ENCODE data around the gene CDK1. TPM values are rescaled to one million over a fixed set of nuclear protein-coding genes. Genes with fewer than 3 reads are reported as not detected.

The CDK1 gene
- total RNA-seq, 6 donors from 2014 or later, result 1.0 to 8.0 (median 5.2) TPM

DNA sequence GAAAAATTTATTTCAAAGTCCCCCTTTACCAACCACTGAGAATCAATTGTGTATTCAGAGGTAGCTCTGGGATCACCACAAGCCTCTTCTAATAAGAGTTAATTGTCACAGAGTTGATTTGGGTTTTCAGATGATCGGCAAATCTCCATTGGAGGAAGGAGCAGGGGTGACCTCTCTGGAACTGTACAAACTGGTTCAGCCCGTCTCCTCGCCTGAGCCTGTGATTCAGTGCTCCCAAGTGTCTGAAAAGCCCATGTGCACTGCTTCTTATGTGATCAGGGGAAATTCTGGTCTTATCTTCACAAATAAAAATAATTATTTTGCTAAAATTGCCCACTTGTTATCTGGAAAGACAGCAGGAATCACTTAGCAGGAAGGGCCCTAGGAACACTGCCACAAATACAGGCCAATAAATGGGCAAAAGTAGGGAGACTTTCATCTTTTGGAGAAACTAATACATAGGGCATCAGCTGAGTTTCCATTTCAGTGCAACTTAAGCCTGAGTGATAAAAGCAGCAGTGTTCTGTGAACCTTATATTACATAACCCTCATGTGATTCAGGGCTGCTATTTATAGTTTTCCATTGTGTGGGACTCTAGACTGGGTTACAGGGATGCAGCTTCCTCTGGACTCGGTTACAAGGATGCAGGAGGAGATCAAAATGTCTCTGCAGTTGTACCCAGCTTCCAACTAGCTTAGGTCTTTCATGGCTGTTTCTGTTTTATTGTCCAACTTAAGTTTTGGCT is 32.3 kb downstream of the CDK1 start:
- no peaks in the 10 kb centered on the region for H3K27me3 ChIP-seq
- no peak for TF ChIP-seq POLR2AphosphoS5 (IDR thresholded peaks at IDR 0.05)
- TF ChIP-seq, protein P1, sequence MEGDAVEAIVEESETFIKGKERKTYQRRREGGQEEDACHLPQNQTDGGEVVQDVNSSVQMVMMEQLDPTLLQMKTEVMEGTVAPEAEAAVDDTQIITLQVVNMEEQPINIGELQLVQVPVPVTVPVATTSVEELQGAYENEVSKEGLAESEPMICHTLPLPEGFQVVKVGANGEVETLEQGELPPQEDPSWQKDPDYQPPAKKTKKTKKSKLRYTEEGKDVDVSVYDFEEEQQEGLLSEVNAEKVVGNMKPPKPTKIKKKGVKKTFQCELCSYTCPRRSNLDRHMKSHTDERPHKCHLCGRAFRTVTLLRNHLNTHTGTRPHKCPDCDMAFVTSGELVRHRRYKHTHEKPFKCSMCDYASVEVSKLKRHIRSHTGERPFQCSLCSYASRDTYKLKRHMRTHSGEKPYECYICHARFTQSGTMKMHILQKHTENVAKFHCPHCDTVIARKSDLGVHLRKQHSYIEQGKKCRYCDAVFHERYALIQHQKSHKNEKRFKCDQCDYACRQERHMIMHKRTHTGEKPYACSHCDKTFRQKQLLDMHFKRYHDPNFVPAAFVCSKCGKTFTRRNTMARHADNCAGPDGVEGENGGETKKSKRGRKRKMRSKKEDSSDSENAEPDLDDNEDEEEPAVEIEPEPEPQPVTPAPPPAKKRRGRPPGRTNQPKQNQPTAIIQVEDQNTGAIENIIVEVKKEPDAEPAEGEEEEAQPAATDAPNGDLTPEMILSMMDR (IDR thresholded peaks at IDR 0.05), result no peak
- no peak for TF ChIP-seq POLR2A (IDR thresholded peaks at IDR 0.05)
- no peak for TF ChIP-seq EP300 (IDR thresholded peaks at IDR 0.05)
- no peaks in the 10 kb centered on the region for H3K9me3 ChIP-seq
- H3K27ac ChIP-seq, result peak overlapping the region in 2 of 4 donors; percentile 33 to 38
- 61 to 63% methylated on average over 4 of the region's 4 CpGs for WGBS, 2 donors
- peaks cover 12 to 15% (median 13%) of the 10 kb centered on the region in 4 donors for H3K4me1 ChIP-seq
- ATAC-seq (ENCODE audit: low FRiP score in 2 of 2) (peak in 1 of 2 donors; percentile 76), DNase-seq (no peak)
- H3K4me3 ChIP-seq, result no peak overlapping the region
- no peaks in the 10 kb centered on the region for H3K36me3 ChIP-seq

DNA sequence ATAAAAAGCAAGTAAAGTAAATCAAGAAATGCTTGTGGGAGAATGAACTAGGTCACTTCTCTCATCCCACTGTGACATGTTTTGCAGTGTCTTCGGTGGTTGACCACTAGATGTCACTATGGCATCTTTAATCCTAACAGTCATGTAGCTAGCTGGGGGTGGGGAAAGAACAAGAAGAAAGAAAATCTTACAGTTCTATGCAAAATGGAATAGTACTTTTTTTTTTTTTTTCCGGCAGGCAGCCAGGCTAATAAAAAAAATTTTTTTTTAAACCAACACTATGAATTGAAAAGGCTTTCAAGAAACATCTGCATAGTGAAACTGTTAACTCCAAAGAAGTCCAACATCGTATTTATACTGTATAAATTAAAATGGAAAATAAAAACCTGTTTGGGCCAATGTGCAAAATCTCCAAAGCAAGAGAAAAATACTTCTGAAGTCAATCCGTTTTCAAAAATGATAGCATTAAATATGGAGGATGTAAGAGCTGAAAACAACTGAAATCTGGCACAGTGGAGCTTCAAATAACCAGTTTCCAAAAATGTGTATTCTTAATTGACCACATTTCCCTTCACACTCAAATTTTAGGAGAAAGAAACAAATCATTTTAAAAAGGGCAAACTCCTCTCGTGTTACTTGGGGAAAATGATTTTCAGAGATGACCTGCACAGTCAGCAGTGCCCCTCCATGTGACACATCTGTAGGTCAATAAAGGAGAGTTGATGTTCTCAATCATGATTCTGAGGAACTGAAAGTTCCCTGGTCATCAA is 38.5 kb downstream of the CDK1 start:
- Histone ChIP-seq H3K4me3 (no peak overlapping the region), H3K36me3 (no peaks in the 10 kb centered on the region), H3K4me1 (peaks cover 3 to 26% (median 12%) of the 10 kb centered on the region in 4 donors), H3K9me3 (no peaks in the 10 kb centered on the region), H3K27me3 (no peaks in the 10 kb centered on the region), H3K27ac (peak overlapping the region in 2 of 4 donors; percentile 48 to 51)
- ATAC-seq (ENCODE audit: low FRiP score in 2 of 2), result peak; percentile 84 to 94
- WGBS, 2 donors, result 18 to 25% methylated on average over 5 of the region's 5 CpGs
- DNase-seq, result peak in 1 of 2 donors; percentile 34
- TF ChIP-seq, protein P1 (IDR thresholded peaks at IDR 0.05), result peak; percentile 49 to 79 (median 72)
- TF ChIP-seq POLR2A (IDR thresholded peaks at IDR 0.05), result no peak
- no peak for TF ChIP-seq EP300 (IDR thresholded peaks at IDR 0.05)
- no peak for TF ChIP-seq POLR2AphosphoS5 (IDR thresholded peaks at IDR 0.05)

DNA sequence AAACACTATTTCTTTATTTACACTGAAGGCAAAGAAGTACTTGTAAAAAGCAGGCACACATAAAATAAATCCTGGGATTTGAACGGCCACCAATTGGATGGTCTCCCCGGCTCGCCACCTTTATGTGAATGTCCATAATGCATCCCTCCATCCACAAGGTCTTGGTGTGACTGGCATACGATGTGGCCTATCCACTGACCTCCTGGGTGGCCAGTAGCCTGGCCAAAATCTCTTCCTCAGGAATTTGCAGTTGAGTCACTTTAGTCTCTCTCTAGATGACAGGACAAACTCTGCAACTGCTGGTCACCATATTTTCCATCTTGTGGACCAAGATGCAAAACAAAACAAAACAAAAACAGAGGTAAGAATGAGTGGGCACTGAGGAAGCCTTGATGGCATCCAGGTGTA is 39.1 kb downstream of the CDK1 start:
- peaks cover 3 to 29% (median 14%) of the 10 kb centered on the region in 4 donors for H3K4me1 ChIP-seq

DNA sequence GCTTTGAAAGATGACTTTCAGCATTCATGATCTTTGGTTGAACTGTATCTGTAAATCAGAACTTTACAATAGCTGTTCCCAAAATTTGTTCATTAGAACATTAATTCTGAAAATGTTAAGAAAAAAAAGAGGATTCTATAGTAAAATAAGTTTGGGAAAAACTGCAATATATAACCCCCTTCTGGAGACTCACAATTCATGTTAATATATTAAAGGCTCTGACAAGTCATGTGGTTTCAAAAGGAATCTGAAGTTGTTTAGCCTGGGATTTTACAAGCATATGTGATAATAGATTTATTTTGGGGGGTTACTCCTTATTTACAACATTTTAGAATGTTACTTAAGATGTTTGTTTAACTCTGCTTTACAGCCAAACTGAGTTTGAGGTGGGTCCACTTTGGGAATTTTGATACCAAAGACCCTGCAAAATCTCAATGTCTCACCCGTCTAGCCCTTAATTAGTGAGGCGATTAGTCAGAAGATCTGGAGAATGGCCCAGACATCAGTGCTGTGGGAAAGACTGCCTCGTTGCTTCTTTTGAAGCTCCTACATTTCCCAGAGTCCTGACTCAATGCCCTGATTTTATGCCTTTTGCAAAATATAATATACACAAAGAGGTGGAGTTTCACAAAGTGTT is 40.0 kb downstream of the CDK1 start:
- peaks cover 3 to 36% (median 15%) of the 10 kb centered on the region in 4 donors for H3K4me1 ChIP-seq
- DNase-seq, result no peak
- no peak overlapping the region for H3K4me3 ChIP-seq
- TF ChIP-seq EP300 (IDR thresholded peaks at IDR 0.05), result no peak
- TF ChIP-seq, protein P1 (IDR thresholded peaks at IDR 0.05), result no peak
- no peak for TF ChIP-seq POLR2A (IDR thresholded peaks at IDR 0.05)
- no peak for TF ChIP-seq POLR2AphosphoS5 (IDR thresholded peaks at IDR 0.05)
- 81 to 90% methylated on average over 3 of the region's 3 CpGs for WGBS, 2 donors
- no peaks in the 10 kb centered on the region for H3K36me3 ChIP-seq
- H3K9me3 ChIP-seq, result no peaks in the 10 kb centered on the region
- H3K27me3 ChIP-seq, result no peaks in the 10 kb centered on the region
- H3K27ac ChIP-seq, result peak overlapping the region in 1 of 4 donors; percentile 51
- peak in 1 of 2 donors; percentile 37 for ATAC-seq (ENCODE audit: low FRiP score in 2 of 2)

More for the DNA sequence above, 39.1 kb downstream of the CDK1 start:
- peak overlapping the region in 3 of 4 donors; percentile 24 to 51 (median 48) for H3K27ac ChIP-seq
- DNase-seq (no peak), ATAC-seq (ENCODE audit: low FRiP score in 2 of 2) (peak in 1 of 2 donors; percentile 29)
- WGBS, 2 donors, result 62 to 76% methylated on average over 4 of the region's 4 CpGs
- no peaks in the 10 kb centered on the region for H3K9me3 ChIP-seq
- H3K27me3 ChIP-seq, result no peaks in the 10 kb centered on the region
- H3K4me3 ChIP-seq, result no peak overlapping the region
- H3K36me3 ChIP-seq, result no peaks in the 10 kb centered on the region
- no peak for TF ChIP-seq EP300 (IDR thresholded peaks at IDR 0.05)
- TF ChIP-seq, protein P1 (IDR thresholded peaks at IDR 0.05), result no peak
- no peak for TF ChIP-seq POLR2AphosphoS5 (IDR thresholded peaks at IDR 0.05)
- no peak for TF ChIP-seq POLR2A (IDR thresholded peaks at IDR 0.05)

Measured in upper lobe of left lung (tissue), 6 donors.